Upper lobe of left lung (tissue), 4 donors: ENCODE results near the gene EBF3.

Source experiments
- EP300 ChIP-seq, 4 donors: sonication (generic); formaldehyde crosslinking; IDR thresholded peaks; one replicate each; pipeline ENCODE4 v1.5.1; 2017; ENCODE audit warnings: antibody characterized with exemption in 4 of 4, control low read depth in 2 of 4
- POLR2A ChIP-seq, 4 donors: fragments of 450-650 bp; IDR thresholded peaks; one replicate each; pipeline ENCODE4 v1.5.1; 2016 to 2017; ENCODE audit warnings: antibody characterized with exemption in 4 of 4, mild to moderate bottlenecking in 2 of 4
- POLR2AphosphoS5 ChIP-seq, 2 donors: sonication (generic); formaldehyde crosslinking; IDR thresholded peaks; one replicate each; pipeline ENCODE4 v1.5.1; 2017; ENCODE audit warnings: antibody characterized with exemption in 2 of 2
- TF ChIP-seq, protein P1 (sequence below), 6 experiments: fragments of 450-650 bp in 4 of 6; fragments of 200-600 bp in 2 of 6; sonication (generic) in 2 of 6; IDR thresholded peaks; one replicate each; pipeline ENCODE4 v1.5.1; 2016 to 2019; ENCODE audit warnings: antibody characterized with exemption in 6 of 6

DNA sequence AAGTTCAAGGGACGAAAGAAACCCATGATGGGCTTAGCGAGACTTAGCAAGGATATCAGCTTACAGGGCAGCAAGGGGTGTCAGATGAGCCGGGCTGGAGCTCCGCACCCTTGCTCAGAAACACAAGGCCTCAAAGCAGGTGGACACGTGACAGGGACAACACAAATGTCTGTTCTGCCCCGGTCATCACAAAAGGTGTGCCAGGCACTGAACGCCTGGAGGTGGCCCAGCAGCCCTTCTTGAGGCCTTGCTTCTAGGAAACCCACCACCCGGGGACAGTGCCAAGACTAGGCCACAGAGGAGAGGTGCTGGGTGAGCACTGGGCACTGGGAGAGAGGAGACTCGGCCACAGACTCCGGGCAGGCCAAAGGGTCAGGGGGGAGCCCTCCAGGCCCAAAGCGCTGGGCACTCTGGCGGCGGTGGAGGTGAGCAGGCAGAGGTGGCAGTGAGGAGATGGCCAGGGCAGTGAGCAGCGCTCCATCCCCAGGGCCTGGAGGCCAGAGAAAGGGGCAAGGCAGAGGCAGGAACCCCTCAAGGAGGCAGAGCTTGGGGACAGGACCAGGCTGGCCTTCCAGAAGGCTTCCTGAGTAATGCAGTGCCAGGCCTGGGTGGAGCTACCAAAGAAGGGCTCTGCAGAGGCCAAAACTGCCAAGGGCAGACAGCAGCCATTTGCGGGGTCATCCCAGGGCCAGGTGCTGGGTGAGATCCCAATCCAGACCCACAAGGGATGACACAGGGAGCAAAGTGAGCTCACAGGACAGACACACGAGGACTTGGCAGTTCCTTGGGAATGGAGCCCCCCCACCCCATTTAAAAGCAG, 22.7 kb downstream of the EBF3 start:
- TF ChIP-seq, protein P1, sequence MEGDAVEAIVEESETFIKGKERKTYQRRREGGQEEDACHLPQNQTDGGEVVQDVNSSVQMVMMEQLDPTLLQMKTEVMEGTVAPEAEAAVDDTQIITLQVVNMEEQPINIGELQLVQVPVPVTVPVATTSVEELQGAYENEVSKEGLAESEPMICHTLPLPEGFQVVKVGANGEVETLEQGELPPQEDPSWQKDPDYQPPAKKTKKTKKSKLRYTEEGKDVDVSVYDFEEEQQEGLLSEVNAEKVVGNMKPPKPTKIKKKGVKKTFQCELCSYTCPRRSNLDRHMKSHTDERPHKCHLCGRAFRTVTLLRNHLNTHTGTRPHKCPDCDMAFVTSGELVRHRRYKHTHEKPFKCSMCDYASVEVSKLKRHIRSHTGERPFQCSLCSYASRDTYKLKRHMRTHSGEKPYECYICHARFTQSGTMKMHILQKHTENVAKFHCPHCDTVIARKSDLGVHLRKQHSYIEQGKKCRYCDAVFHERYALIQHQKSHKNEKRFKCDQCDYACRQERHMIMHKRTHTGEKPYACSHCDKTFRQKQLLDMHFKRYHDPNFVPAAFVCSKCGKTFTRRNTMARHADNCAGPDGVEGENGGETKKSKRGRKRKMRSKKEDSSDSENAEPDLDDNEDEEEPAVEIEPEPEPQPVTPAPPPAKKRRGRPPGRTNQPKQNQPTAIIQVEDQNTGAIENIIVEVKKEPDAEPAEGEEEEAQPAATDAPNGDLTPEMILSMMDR (IDR thresholded peaks at IDR 0.05), result no peak
- TF ChIP-seq POLR2A (IDR thresholded peaks at IDR 0.05) (no peak), POLR2AphosphoS5 (IDR thresholded peaks at IDR 0.05) (no peak), EP300 (IDR thresholded peaks at IDR 0.05) (no peak)
